HG03196 (cell line): ENCODE results near the gene NCKAP1.

Experiments used
- ATAC-seq: cut with Tn5 transposase; IDR thresholded peaks from one replicate; pipeline ENCODE4 v1.9.1; 2021; ENCODE audit not compliant: unreplicated experiment

NCKAP1 gene

DNA sequence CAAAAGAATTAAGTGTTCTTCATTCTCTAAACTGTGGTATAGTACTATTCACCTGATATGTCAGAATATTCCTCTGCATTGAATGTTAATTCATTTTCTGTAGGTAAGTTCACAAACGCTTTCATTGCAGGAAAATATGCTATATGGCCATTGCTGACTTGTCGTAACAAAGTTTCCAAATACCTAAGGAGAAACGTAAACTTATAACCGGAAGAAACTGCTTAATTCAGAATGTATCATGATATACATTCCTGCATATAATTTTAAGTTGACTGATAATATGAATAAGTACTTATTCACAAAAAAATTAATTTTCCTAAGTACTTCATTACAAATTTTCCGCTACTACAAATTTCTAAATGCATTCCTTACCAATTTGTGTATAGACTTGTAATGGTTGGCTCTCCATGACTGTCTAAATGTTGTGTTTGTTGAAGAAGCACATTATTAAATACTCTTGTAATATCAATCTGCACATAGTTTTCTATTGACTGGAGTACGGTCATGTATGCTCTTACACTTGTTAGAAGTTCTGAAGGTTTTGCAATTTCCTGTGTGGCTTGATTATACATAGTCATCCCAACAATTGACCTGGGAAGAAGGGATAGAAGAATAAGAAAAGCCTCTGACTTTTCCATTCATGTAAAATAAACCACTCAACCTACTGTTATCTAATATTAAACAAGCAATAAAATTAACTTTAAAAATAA is 85.4 kb downstream of the NCKAP1 start:
- no peak for ATAC-seq

DNA sequence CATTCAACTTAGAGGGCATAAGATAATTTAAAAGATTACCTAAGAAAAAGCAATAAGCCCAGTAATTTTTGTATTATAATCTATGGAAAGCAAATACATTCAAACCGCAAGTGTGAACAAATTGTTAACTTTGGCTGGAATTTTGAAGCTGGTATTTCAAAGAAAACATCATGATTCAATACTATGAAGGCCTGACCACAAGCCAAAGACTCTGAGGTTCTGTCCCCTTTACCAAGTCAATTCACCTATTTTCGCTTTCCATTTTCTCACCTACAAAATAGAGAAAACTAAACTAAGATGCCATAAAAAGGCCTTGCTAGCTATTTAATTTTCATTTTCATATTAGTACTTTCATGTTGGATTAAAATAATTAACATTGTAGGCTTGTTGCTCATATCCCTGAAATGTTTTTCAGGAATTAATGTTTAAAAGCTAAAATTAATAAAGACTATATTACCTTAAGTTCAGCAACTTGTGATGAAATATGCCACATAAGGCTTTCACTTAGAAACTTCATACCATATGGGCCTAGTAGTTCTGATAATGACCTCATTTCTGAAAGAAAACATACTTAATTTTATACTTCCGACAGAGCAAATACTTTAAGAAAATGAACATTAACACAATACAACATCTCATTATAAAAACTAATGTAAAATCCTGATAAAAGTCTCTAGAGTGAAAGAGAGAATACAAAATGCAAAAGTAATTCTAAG is 86.2 kb downstream of the NCKAP1 start:
- peak; percentile 63 for ATAC-seq

DNA sequence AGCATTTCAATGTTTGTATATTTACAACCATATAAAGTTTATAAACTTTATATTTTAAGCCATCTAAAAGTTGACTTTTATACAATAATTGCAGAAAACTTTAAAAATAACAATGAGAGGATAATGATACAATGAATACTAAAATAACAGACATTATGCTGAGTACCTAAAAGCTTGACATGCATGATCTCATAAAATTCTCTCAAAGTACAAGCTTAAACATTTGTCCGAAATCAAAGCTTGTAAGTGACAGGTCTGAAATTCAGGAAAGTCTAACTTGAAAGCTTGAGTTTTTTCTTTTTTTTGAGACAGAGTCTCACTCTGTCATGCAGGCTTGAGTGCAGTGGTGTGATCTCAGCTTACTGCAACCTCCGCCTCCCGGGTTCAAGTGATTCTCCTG is 87.7 kb downstream of the NCKAP1 start:
- ATAC-seq = no peak

DNA sequence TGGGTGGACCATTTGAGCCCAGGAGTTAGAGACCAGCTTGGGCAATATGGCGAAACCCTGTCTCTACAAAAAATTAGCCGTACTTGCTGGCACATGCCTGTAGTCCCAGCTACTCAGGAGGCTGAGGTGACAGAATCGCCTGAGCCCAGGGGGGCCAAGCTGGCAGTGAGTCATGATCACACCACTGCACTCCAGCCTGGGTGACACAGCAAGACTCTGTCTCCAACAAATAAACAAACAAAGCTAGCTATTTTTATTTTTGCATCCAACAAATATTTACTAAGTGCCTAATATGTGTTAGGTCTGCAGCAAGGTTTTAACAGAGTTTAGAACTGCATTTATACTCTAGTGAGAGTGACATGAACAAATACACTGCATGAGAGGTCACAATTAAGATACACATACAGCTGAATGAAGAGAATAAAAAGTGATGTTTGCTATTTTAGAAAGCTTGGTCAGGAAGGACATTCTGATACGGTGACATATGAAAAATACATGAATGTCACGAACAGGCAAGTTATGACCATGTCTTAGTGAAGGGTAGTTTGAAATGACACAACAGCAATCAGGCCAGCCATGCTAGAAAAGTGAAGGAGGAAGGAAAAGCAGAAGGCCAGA is 88.6 kb downstream of the NCKAP1 start:
- ATAC-seq = no peak

DNA sequence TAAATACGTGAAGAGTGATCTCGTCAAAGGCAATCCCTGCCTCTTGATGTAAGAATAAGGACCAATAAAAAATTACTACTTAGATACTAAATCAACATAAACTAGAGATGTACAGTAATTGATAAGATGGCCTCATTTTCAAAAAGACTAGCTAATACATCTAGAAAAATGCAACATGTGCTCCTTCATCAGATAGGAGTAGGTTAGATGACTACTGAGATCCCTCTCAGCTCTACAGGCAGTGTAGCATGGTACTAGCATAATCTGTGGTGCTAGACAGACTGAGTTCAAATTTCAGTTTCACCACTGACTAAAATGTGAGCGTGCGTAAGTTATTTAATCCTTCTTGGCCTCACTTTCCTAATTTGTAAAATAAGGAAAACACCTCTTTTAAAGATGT is 89.2 kb downstream of the NCKAP1 start:
- no peak for ATAC-seq

DNA sequence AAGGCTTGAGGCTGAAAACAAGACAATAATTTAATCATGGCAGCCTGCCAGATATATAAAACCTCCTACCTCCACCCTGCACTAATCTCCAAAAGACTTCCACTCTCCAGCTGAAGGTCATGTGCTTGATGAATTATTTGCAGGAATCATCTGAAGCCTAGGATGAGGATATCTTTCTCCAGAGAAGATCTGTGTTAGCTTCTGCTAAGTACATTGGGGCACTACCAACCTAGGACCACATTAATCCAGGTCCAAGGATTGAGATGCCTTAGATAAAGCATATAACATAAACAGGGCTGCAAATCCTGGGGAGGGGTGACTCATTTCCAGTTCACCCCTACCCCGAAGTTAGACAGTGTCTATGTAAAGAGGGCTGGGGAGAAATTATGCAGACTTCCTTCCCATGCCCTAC is 91.3 kb downstream of the NCKAP1 start:
- ATAC-seq = no peak

DNA sequence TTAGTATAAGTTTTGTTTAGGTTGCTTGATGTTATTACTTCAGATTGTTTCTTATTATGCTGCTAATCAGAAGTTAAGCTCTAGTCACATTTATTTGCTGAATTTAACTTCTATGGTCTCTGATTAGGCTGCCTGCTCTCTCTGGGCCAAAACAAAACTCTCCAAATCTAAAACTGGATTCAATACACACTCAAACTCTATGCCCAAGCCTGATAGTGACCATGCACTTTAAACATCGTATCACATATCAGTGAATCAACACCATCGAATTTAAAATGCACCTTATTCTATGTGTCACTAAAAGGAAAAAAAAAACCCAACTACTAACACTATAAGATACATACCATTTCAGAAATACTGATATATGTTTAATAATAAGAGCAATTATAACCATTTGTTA is 94.9 kb downstream of the NCKAP1 start:
- no peak for ATAC-seq

DNA sequence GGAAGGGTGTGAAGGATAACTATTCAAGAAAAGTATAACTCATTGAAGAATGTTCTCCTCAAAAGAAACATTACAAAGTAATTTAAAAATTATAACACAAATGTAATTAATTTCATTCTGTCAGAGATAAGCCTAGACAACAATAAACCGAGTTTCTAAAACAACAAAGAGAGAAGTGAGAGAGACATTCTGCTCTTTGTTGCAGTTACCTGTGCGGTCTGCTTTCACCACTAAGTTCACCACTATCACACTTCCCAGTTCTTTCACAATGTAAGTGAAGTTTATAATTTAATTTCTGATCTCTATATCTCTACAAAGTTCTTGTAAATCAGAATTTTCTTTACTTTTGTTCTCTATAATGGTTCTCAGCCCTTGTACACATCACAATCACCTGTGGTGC is 95.5 kb downstream of the NCKAP1 start:
- ATAC-seq = no peak

DNA sequence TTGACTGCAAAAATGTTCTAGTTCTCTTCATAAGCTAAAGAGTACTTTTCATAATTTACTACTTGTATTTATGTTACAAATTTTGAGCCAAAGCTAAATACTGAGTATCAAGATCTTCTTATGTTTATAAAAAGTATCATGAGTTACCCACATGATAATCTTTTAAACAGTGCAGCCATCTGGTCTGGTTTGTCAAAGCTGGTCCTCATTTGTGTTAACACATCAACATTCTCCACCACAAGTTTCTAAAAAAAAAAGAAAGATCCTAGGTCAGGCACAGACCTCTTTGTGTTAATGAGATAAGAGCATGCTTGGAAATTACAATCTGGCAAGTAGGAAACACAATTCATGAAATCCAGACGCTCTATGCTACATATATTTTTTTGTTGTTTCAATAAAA is 96.3 kb downstream of the NCKAP1 start:
- ATAC-seq = no peak

DNA sequence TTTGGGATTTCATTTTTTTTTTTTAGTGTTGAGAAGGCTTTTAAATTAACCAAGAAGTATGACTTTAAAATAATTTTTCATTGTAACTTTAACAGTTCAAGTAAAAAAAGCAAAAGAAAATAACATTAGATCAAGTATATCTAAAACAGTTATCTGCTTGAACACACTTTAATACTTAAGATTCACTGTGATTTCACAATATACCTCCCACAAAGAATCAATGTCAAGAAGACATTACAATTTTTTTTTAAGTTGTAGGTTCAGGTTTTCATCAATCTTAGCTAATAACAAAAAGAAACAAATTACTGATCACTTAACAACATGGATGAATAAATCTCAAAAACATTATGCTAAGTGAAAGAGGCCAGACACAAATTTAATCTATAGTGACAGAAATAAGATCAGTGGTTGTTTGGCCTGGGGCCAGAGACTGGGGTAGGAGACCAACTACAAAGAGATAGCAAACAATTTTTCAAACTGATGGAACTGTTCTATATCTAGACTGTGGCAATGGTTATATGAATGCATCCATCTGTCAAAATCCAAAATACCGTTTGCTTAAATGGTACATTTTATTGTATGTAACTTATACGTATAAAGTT is 97.0 kb downstream of the NCKAP1 start:
- ATAC-seq = no peak

DNA sequence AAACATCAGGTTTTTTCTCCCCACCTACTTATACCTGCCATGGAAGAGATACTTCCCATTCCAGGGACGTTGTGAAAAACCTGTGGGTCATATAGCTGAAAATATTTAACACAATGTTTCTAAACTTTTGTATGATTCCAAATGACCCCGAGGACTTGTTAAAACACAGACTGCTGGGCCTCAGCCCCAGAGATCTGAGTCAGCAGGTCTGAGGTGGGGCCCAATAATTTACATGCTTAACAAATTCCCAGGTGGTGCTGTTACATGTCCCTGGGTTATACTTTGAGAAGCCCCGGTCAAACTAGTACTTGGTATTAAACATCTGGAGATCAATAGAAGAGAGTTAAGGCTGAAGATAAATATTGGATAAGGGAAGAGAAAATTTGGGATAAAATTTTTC is 100.4 kb downstream of the NCKAP1 start:
- ATAC-seq = no peak

DNA sequence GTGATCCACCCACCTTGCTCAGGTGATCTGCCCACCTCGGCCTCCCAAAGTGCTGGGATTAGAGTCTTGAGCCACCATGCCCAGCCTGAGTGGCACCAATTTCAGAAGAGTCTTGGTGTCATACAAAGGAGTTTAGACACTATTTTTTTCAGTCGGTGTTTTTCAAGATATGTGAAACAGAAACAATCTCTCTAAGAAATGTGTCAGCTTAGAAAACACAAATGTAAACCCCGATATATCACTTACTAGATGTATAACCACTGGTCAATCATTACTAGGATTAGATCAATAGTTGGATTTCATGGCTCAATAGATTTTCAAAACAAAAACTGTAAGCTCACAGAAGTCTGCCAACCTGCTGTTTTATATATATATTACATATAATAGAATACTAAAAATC is 104.6 kb downstream of the NCKAP1 start:
- peak; percentile 91 for ATAC-seq

DNA sequence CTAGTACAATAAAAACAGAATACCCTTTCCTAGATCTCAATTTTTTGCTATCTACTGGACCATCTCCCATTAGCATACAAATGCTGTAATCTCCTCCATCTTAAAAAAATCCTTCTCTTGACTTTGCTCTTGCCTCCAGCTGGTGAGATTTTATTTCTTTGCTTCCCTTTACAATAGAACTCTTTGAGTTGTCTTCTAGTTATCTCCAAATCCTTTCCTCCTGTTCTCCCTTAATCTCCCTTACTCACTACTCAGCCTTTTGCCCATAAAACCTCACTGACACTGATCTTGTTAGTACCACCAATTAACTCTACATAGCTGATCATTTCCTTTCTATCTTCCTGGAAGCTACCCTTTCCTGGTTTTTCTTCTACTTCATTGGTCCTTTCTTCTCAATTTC is 108.3 kb downstream of the NCKAP1 start:
- no peak for ATAC-seq

DNA sequence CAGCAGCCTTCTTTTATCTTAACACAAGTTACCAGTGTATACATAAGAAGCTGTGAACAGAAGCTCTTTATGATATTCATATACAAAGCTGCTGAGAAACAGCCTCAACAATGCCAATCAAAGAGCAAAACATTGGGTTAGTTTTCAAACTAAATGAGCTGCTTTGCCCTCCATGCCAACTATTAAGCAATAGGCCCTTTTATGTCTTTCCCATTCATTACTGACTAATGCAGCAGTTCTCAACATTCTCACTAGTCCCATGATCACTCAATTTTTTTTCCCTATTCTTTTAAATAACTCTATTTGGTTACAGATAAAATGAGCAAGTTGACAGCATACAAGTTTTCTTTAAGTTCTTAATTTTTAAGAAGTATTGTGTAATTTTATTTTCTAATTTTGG is 114.0 kb downstream of the NCKAP1 start:
- no peak for ATAC-seq

DNA sequence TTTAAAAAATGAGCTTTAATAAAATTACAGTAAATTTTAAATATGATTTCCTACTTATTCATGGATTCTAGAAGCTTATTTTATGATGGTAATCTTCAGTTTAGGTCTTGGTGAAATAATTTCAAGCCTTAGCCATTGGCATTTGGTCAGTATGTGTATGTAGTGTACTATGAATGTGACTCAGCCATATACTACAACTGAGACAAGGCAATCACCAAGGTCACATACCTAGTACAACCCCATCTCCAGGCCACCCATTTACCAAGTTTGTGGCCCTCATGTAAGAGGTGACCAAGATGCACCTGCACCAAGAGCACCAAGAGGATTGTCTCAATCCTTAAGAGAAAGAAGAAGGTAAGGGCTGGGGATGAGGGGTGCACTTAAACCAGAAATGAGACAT is 117.0 kb downstream of the NCKAP1 start:
- ATAC-seq = peak; percentile 45

DNA sequence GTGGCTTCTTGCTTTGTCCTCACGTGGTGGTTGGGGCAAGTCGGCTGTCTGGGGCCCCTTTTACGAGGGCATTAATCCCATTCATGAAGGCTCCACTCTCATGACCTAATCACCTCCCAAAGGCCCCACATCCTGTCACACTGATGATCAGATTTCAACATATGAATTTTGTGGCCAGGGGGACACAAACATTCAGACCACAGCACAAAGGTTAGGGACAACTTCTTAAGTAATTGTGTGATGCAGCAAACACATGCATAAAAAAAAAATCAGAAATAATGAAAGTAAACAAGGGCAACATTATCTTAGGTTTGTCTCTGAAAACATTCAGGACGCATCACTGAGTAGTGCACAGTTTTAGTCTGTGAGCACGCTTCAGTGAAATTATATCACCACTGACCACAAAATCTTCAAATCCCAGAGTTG is 117.6 kb downstream of the NCKAP1 start:
- no peak for ATAC-seq

DNA sequence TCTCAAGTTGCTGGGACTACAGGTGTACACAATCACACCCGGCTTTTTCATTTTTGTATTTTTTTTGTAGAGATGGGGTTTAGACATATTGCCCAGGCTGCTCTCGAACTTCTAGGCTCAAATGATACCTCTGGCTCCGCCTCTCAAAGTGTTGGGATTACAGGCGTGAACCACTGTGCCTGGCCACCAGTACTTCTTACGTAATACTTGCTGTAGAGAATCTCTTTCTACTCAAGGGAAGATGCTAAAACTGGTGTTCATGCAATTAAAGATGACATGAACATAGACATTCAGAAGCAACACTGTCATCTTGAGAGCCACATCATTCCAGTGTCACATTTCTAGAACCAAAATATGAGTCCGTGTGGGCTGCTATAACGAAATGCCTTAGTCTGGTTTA is 118.2 kb downstream of the NCKAP1 start:
- ATAC-seq = no peak

DNA sequence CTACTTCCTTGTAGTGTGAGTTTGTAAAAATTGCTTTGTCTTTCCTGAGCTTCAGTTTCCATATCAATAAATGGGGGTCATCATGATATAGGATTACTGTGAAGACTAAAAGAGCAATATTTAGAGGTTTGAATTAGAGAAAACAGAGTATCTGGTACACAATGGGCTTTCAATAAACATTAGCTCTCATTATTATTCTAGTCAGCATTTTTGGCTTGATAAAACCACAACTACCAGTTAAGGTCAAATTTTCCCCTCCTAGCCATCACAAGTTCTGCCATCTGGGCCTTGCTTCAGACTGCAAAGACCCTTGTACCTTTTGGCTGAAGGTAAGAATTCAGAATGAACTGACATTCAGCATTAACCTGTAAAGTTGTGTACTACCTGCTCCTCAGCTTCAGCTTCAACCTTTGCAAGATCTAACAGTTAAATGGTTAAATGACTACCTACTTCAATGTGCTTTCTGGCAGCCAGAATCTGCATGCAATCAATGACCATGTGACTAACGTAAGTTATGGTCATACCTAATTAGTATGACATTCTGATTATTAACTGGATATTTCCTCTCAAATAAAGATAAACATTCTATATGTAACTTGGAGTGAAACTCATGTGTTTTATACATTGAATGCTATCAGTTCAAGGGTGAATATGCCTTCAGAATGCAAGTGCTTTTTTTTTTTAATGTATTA is 119.2 kb downstream of the NCKAP1 start:
- no peak for ATAC-seq

DNA sequence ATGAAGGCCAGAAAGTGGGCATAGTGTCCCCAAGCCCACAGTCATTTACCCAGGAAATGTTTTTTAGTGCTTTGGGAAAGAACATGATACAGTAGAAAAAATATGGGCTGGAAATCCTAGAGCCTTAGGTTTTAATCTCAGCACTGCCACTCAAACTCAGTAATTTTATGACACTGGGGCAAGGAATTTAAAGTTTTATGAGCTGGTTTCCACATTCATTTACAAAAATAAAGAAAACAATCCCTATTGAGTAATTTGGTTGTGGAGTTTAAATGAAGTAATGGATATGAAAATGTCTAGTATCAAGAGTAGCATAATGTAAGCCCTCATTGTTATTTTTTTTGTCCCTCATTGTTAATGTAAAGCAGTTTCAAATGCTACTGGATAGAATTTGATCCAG is 120.3 kb downstream of the NCKAP1 start:
- ATAC-seq = no peak

DNA sequence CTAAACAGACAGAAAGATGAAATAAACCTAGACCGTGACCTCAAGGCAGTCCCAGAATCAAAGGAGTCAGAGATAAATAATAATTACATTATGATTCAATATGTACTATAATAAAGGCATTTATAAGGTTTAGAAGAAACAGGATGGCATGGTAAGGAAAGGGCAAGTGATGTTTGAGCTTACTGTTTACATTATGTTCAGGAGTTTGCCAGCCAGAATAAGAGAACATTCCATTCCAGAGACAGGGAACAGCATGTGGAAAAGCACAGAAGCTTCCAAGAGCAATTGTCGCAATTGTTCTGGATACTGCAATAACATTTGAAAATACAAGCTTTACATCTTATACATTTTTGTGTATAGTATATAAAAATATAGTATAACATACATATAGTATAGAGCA is 121.8 kb downstream of the NCKAP1 start:
- no peak for ATAC-seq
